ENCODE data around the gene SPAG16. TPM values are rescaled to one million over a fixed set of nuclear protein-coding genes. Genes with fewer than 3 reads are reported as not detected.
"Not testable (repeated sequence)": the region's sequence is repeated elsewhere in the genome, so short reads cannot be mapped to it uniquely, and the experiment has no call there.

The SPAG16 gene
- total RNA-seq, 1 donor from 2014 or later: 19.8 TPM

GRCh38 chr2:213274143-213274542 lies 10.1 kb upstream of the SPAG16 start:
- ATAC-seq: no peak

- ATAC-seq: no peak
Observed at GRCh38 chr2:213275265-213275664, 9.0 kb upstream of the SPAG16 start.

GRCh38 chr2:213277134-213277533 lies 7.1 kb upstream of the SPAG16 start:
- not testable (repeated sequence) for ATAC-seq

- peak; percentile 13 for ATAC-seq
Observed at GRCh38 chr2:213279116-213279620, 5.1 kb upstream of the SPAG16 start.

GRCh38 chr2:213279971-213280370 lies 4.3 kb upstream of the SPAG16 start:
- no peak for ATAC-seq

GRCh38 chr2:213281156-213281555 lies 3.1 kb upstream of the SPAG16 start:
- no peak for ATAC-seq

GRCh38 chr2:213285404-213285803 lies 1.1 kb downstream of the SPAG16 start:
- ATAC-seq: peak; percentile 53

- ATAC-seq: no peak
Observed at GRCh38 chr2:213286161-213286560, 1.9 kb downstream of the SPAG16 start.

- no peak for ATAC-seq
Observed at GRCh38 chr2:213288913-213289700, 4.8 kb downstream of the SPAG16 start.

GRCh38 chr2:213290501-213290900 lies 6.2 kb downstream of the SPAG16 start:
- no peak for ATAC-seq

GRCh38 chr2:213296270-213296669 lies 12.0 kb downstream of the SPAG16 start:
- ATAC-seq: no peak

GRCh38 chr2:213306316-213306942 lies 22.2 kb downstream of the SPAG16 start:
- peak; percentile 49 for ATAC-seq

- no peak for ATAC-seq
Observed at GRCh38 chr2:213315168-213315876, 31.1 kb downstream of the SPAG16 start.

GRCh38 chr2:213316001-213316735 lies 31.9 kb downstream of the SPAG16 start:
- peak; percentile 36 for ATAC-seq

GRCh38 chr2:213317929-213318328 lies 33.7 kb downstream of the SPAG16 start:
- ATAC-seq: no peak

GRCh38 chr2:213320604-213321003 lies 36.3 kb downstream of the SPAG16 start:
- ATAC-seq: no peak

- no peak for ATAC-seq
Observed at GRCh38 chr2:213336253-213336770, 52.0 kb downstream of the SPAG16 start.

GRCh38 chr2:213353419-213353818 lies 69.2 kb downstream of the SPAG16 start:
- ATAC-seq: no peak

- no peak for ATAC-seq
Observed at GRCh38 chr2:213376644-213377043, 92.4 kb downstream of the SPAG16 start.

GRCh38 chr2:213407027-213407426 lies 122.8 kb downstream of the SPAG16 start:
- ATAC-seq: not testable (repeated sequence)

- not testable (repeated sequence) for ATAC-seq
Observed at GRCh38 chr2:213408426-213409070, 124.3 kb downstream of the SPAG16 start.

- not testable (repeated sequence) for ATAC-seq
Observed at GRCh38 chr2:213410687-213411086, 126.4 kb downstream of the SPAG16 start.
